ENCODE measurements around the gene CXCL1. TPM values are rescaled to one million over a fixed set of nuclear protein-coding genes. Genes with fewer than 3 reads are reported as not detected.

The CXCL1 gene
- total RNA-seq, 1 experiment from 2014 or later: 0.85 TPM

- DNase-seq (ENCODE audit: low spot score) (no peak), ATAC-seq (no peak)
- Mint-ChIP-seq H3K4me1 (peaks cover 4% of the 10 kb centered on the region), H3K9me3 (no peaks in the 10 kb centered on the region), H3K27me3 (ENCODE audit: low read depth) (no peaks in the 10 kb centered on the region), H3K27ac (no peak overlapping the region), H3K4me3 (no peak overlapping the region), H3K36me3 (no peaks in the 10 kb centered on the region)
- ChIA-PET POLR2A (no interaction called here), CTCF (interaction anchor here (1.1 to 1.9 kb wide), 4 partner anchors 8 to 286 kb away, joined by 3 to 8 read pairs (median 4); no protein-coding TSS in a partner anchor)
- TF ChIP-seq, protein P1, sequence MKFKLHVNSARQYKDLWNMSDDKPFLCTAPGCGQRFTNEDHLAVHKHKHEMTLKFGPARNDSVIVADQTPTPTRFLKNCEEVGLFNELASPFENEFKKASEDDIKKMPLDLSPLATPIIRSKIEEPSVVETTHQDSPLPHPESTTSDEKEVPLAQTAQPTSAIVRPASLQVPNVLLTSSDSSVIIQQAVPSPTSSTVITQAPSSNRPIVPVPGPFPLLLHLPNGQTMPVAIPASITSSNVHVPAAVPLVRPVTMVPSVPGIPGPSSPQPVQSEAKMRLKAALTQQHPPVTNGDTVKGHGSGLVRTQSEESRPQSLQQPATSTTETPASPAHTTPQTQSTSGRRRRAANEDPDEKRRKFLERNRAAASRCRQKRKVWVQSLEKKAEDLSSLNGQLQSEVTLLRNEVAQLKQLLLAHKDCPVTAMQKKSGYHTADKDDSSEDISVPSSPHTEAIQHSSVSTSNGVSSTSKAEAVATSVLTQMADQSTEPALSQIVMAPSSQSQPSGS (CRISPR knock-in tag; IDR thresholded peaks at IDR 0.05; ENCODE audit: borderline replicate concordance, low read depth): no peak
- TF ChIP-seq, protein P2, sequence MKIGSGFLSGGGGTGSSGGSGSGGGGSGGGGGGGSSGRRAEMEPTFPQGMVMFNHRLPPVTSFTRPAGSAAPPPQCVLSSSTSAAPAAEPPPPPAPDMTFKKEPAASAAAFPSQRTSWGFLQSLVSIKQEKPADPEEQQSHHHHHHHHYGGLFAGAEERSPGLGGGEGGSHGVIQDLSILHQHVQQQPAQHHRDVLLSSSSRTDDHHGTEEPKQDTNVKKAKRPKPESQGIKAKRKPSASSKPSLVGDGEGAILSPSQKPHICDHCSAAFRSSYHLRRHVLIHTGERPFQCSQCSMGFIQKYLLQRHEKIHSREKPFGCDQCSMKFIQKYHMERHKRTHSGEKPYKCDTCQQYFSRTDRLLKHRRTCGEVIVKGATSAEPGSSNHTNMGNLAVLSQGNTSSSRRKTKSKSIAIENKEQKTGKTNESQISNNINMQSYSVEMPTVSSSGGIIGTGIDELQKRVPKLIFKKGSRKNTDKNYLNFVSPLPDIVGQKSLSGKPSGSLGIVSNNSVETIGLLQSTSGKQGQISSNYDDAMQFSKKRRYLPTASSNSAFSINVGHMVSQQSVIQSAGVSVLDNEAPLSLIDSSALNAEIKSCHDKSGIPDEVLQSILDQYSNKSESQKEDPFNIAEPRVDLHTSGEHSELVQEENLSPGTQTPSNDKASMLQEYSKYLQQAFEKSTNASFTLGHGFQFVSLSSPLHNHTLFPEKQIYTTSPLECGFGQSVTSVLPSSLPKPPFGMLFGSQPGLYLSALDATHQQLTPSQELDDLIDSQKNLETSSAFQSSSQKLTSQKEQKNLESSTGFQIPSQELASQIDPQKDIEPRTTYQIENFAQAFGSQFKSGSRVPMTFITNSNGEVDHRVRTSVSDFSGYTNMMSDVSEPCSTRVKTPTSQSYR (CRISPR knock-in tag; IDR thresholded peaks at IDR 0.05): no peak
- TF ChIP-seq NR3C1 (CRISPR knock-in tag; conservative IDR thresholded peaks at IDR 0.05; ENCODE audit: low read depth): no peak
- TF ChIP-seq OVOL2 (CRISPR knock-in tag; IDR thresholded peaks at IDR 0.05; ENCODE audit: borderline replicate concordance): no peak
- TF ChIP-seq, protein P3, sequence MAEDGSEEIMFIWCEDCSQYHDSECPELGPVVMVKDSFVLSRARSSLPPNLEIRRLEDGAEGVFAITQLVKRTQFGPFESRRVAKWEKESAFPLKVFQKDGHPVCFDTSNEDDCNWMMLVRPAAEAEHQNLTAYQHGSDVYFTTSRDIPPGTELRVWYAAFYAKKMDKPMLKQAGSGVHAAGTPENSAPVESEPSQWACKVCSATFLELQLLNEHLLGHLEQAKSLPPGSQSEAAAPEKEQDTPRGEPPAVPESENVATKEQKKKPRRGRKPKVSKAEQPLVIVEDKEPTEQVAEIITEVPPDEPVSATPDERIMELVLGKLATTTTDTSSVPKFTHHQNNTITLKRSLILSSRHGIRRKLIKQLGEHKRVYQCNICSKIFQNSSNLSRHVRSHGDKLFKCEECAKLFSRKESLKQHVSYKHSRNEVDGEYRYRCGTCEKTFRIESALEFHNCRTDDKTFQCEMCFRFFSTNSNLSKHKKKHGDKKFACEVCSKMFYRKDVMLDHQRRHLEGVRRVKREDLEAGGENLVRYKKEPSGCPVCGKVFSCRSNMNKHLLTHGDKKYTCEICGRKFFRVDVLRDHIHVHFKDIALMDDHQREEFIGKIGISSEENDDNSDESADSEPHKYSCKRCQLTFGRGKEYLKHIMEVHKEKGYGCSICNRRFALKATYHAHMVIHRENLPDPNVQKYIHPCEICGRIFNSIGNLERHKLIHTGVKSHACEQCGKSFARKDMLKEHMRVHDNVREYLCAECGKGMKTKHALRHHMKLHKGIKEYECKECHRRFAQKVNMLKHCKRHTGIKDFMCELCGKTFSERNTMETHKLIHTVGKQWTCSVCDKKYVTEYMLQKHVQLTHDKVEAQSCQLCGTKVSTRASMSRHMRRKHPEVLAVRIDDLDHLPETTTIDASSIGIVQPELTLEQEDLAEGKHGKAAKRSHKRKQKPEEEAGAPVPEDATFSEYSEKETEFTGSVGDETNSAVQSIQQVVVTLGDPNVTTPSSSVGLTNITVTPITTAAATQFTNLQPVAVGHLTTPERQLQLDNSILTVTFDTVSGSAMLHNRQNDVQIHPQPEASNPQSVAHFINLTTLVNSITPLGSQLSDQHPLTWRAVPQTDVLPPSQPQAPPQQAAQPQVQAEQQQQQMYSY (CRISPR knock-in tag; IDR thresholded peaks at IDR 0.05): no peak
- no peak for TF ChIP-seq ZNF121 (CRISPR knock-in tag; IDR thresholded peaks at IDR 0.05)
- no peak for TF ChIP-seq GTF2I (CRISPR knock-in tag; conservative IDR thresholded peaks at IDR 0.05)
- no peak for TF ChIP-seq CREM (CRISPR knock-in tag; IDR thresholded peaks at IDR 0.05)
- TF ChIP-seq GABPB1 (CRISPR knock-in tag; IDR thresholded peaks at IDR 0.05): no peak
- TF ChIP-seq NFYB (CRISPR knock-in tag; conservative IDR thresholded peaks at IDR 0.05; ENCODE audit: low read depth): no peak
- no peak for TF ChIP-seq SOX15 (CRISPR knock-in tag; IDR thresholded peaks at IDR 0.05)
- TF ChIP-seq ARID4B (CRISPR knock-in tag; IDR thresholded peaks at IDR 0.05; ENCODE audit: borderline replicate concordance): no peak
- TF ChIP-seq ATF6 (CRISPR knock-in tag; IDR thresholded peaks at IDR 0.05): no peak
- TF ChIP-seq CTCF (IDR thresholded peaks at IDR 0.05): no peak
- no peak for TF ChIP-seq TEAD1 (CRISPR knock-in tag; IDR thresholded peaks at IDR 0.05)
- no peak for TF ChIP-seq USF2 (CRISPR knock-in tag; IDR thresholded peaks at IDR 0.05)
- TF ChIP-seq FOXJ3 (CRISPR knock-in tag; IDR thresholded peaks at IDR 0.05; ENCODE audit: borderline replicate concordance): no peak
- TF ChIP-seq E2F1 (CRISPR knock-in tag; IDR thresholded peaks at IDR 0.05): no peak
Measured at GRCh38 chr4:73859614-73860088, 9.5 kb upstream of the CXCL1 start.

Measured in WTC11 (cell line).